ENCODE measurements around the gene SPRR5. TPM values are rescaled to one million over a fixed set of nuclear protein-coding genes. Genes with fewer than 3 reads are reported as not detected.

Gene SPRR5
- total and polyA plus RNA-seq, 3 donors from 2014 or later = not detected

DNA sequence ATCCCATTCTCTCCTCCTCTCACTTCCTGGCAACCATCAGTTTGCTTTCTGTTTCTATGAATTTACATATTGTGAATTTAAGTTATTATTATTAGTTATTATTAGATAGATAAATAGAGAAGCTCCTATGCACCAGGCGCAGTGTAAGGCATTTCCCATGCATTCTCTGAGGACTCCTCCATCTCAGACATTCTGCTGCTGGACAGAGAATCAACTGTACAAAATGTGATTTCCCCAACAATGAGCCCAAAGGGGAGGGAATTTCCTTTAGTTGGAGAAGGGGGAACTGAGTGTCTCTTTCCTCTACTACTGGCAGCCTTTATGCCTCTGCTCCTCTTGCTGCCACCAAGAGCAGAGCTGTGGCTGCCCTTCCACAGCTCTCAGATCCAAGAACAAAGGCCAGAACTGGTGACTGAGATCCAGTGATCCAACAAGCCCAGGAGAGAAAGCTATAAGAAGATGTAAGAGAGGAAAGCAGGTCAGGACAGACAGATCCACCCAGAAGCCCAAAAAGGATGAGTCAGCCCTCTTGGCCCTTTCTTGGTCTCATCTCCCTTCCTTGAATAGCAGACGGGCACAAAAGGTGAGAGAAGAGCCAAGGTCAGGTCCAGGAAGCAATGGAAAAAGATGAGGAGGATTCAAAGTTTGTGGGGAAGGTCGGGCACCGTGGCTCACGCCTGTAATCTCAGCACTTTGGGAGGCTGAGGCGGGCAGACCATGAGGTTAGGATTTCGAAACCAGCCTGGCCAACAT lies 42.1 kb upstream of the SPRR5 start:
- Histone ChIP-seq H3K4me1 (no peaks in the 10 kb centered on the region), H3K27me3 (no peaks in the 10 kb centered on the region), H3K9me3 (no peaks in the 10 kb centered on the region), H3K4me3 (no peak overlapping the region), H3K27ac (no peak overlapping the region), H3K36me3 (ENCODE audit: low read depth, missing control alignments) (no peaks in the 10 kb centered on the region)
- DNase-seq = no peak
- intact Hi-C loops (cut with DNase I; ENCODE audit: low total_unique reads) = no loop called here
- no peak for TF ChIP-seq POLR2A (IDR thresholded peaks at IDR 0.05)
- TF ChIP-seq, protein P1, sequence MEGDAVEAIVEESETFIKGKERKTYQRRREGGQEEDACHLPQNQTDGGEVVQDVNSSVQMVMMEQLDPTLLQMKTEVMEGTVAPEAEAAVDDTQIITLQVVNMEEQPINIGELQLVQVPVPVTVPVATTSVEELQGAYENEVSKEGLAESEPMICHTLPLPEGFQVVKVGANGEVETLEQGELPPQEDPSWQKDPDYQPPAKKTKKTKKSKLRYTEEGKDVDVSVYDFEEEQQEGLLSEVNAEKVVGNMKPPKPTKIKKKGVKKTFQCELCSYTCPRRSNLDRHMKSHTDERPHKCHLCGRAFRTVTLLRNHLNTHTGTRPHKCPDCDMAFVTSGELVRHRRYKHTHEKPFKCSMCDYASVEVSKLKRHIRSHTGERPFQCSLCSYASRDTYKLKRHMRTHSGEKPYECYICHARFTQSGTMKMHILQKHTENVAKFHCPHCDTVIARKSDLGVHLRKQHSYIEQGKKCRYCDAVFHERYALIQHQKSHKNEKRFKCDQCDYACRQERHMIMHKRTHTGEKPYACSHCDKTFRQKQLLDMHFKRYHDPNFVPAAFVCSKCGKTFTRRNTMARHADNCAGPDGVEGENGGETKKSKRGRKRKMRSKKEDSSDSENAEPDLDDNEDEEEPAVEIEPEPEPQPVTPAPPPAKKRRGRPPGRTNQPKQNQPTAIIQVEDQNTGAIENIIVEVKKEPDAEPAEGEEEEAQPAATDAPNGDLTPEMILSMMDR (IDR thresholded peaks at IDR 0.05) = no peak
- WGBS, 2 donors = 74 to 85% methylated on average over 7 of the region's 7 CpGs

DNA sequence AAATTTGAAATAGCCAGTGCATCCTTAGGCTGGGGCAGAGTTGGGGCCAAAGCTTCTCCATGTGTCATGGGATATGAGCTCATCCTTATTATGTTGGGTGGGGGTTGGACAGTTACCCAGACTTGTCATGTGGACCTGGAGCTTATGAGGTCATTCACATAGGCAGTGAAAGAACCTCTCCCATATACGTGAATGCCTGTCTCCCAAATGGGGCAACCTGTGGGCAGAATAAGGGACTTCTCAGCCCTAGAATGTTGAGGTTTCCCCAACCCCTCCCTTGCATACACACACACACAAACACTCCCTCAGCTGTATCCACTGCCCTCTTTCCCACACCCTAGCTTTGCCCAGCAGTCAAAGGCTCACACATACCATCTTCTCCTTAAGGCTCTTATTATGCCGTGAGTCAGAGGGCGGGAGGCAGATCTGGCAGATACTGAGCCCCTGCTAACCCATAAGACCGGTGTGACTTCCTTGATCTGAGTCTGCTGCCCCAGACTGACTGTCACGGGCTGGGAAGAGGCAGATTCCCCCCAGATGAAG lies 40.9 kb upstream of the SPRR5 start:
- WGBS, 2 donors = 73 to 83% methylated on average over 1 to 5 of the region's 5 CpGs
- Histone ChIP-seq H3K9me3 (no peaks in the 10 kb centered on the region), H3K4me3 (no peak overlapping the region), H3K27ac (no peak overlapping the region), H3K4me1 (no peaks in the 10 kb centered on the region), H3K27me3 (no peaks in the 10 kb centered on the region), H3K36me3 (ENCODE audit: low read depth, missing control alignments) (no peaks in the 10 kb centered on the region)
- intact Hi-C loops (cut with DNase I; ENCODE audit: low total_unique reads) = no loop called here
- no peak for TF ChIP-seq POLR2A (IDR thresholded peaks at IDR 0.05)
- TF ChIP-seq, protein P1 (IDR thresholded peaks at IDR 0.05) = no peak
- no peak for DNase-seq

- Histone ChIP-seq H3K36me3 (ENCODE audit: low read depth, missing control alignments) (no peaks in the 10 kb centered on the region), H3K4me3 (no peak within 1 kb of the TSS), H3K27ac (no peak within 1 kb of the TSS), H3K9me3 (no peaks in the 10 kb centered on the region), H3K4me1 (no peaks in the 10 kb centered on the region), H3K27me3 (no peaks in the 10 kb centered on the region)
- TF ChIP-seq, protein P1 (IDR thresholded peaks at IDR 0.05) = no peak
- no peak for TF ChIP-seq POLR2A (IDR thresholded peaks at IDR 0.05)
- intact Hi-C loops (cut with DNase I; ENCODE audit: low total_unique reads) = no loop called here
- no peak for DNase-seq
- WGBS, 2 donors = 80 to 82% methylated on average over 4 of the region's 4 CpGs
Measured at GRCh38 chr1:152907686-152908601, 39.1 kb upstream of the SPRR5 start, which contains the start of gene IVL. TSS of gene IVL (plus strand) at chr1:152908546. CDS start at chr1:152909798, 1,252 bp downstream.

DNA sequence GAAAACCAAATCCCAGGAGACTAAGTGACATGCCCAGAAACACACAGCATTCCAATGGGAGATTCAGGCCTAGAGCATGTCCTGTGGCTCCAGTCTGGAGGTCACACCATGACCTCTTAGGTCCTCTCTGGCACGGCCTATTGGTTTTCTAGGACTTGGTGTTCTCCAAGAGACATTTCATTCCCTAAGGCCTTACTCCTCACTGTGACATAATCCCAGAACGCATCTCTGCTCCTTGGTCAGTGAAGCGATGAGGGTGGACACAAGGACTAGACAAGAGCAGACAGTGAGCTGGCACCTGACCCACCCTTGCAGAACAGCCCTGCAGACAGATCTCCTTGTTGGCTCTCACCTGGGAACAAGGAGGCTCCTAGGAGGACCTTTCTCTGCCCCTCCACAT lies 37.8 kb upstream of the SPRR5 start:
- intact Hi-C loops (cut with DNase I; ENCODE audit: low total_unique reads) = no loop called here
- DNase-seq = no peak
- WGBS, 2 donors = 88 to 93% methylated on average over 3 of the region's 3 CpGs
- Histone ChIP-seq H3K36me3 (ENCODE audit: low read depth, missing control alignments) (no peaks in the 10 kb centered on the region), H3K27me3 (no peaks in the 10 kb centered on the region), H3K4me1 (no peaks in the 10 kb centered on the region), H3K27ac (no peak overlapping the region), H3K4me3 (no peak overlapping the region), H3K9me3 (no peaks in the 10 kb centered on the region)
- TF ChIP-seq, protein P1 (IDR thresholded peaks at IDR 0.05) = no peak
- TF ChIP-seq POLR2A (IDR thresholded peaks at IDR 0.05) = no peak
